Mesenchymal stem cell (in vitro differentiated cells and primary cell): ENCODE data around the gene VARS2.

Experiments used
- DNase-seq: peaks from one replicate; pipeline ENCODE4 v3.0.0-alpha.2; 2013
- H2AFZ ChIP-seq: one replicate; pipeline ENCODE4 v1.6.1; 2013; ENCODE audit warnings: low read depth, mild to moderate bottlenecking, control low read depth, inconsistent platforms, low read length, moderate library complexity
- H2AK5ac ChIP-seq: 2 replicates; pipeline ENCODE4 v1.6.1; 2013; ENCODE audit warnings: low read length, moderate library complexity, mild to moderate bottlenecking, inconsistent platforms; ENCODE audit not compliant: severe bottlenecking
- H2BK120ac ChIP-seq: one replicate; pipeline ENCODE4 v1.6.1; 2013; ENCODE audit warnings: low read depth, mild to moderate bottlenecking, inconsistent platforms, low read length, moderate library complexity
- H2BK12ac ChIP-seq, 2 experiments: one replicate each; pipeline ENCODE4 v1.6.1; 2013; ENCODE audit warnings: inconsistent platforms in 2 of 2, low read length in 2 of 2, mild to moderate bottlenecking in 2 of 2, moderate library complexity in 2 of 2, control low read depth in 1 of 2
- H2BK15ac ChIP-seq: one replicate; pipeline ENCODE4 v1.6.1; 2013; ENCODE audit warnings: mild to moderate bottlenecking, low read depth, inconsistent platforms; ENCODE audit not compliant: poor library complexity, severe bottlenecking
- H2BK5ac ChIP-seq: 2 replicates; pipeline ENCODE4 v1.6.1; 2013; ENCODE audit warnings: low read depth, mild to moderate bottlenecking, low read length, control low read depth, inconsistent platforms; ENCODE audit not compliant: poor library complexity, severe bottlenecking
- H3K14ac ChIP-seq, 2 experiments: one replicate each; pipeline ENCODE4 v1.6.1; 2013; ENCODE audit warnings: inconsistent platforms in 2 of 2, low read length in 2 of 2, control low read depth in 1 of 2, mild to moderate bottlenecking in 1 of 2, moderate library complexity in 1 of 2
- H3K18ac ChIP-seq, 2 experiments: one replicate each; pipeline ENCODE4 v1.6.1; 2013; ENCODE audit warnings: inconsistent platforms in 2 of 2, low read length in 2 of 2, control low read depth in 1 of 2, low read depth in 1 of 2, mild to moderate bottlenecking in 1 of 2
- H3K23ac ChIP-seq, 2 experiments: one replicate each; pipeline ENCODE4 v1.6.1; 2013; ENCODE audit warnings: inconsistent platforms in 2 of 2, low read length in 2 of 2, mild to moderate bottlenecking in 2 of 2, moderate library complexity in 2 of 2, control low read depth in 1 of 2
- H3K27ac ChIP-seq: 2 replicates; pipeline ENCODE4 v1.5.1; 2013; ENCODE audit warnings: mild to moderate bottlenecking, moderate library complexity, low read length, control low read depth, inconsistent platforms; ENCODE audit not compliant: poor library complexity, severe bottlenecking
- H3K27me3 ChIP-seq, 2 experiments: 2 replicates each; pipeline versions ENCODE4 v1.6.1 to v1.7.0; 2013; ENCODE audit warnings: low read length in 2 of 2, mild to moderate bottlenecking in 2 of 2, moderate library complexity in 2 of 2, control low read depth in 1 of 2, inconsistent platforms in 1 of 2; ENCODE audit not compliant: control insufficient read depth in 1 of 2, insufficient read depth in 1 of 2
- H3K36me3 ChIP-seq, 2 experiments: 2 replicates each; pipeline versions ENCODE4 v1.6.1 to v1.7.0; 2013; ENCODE audit warnings: low read length in 2 of 2, control low read depth in 1 of 2, inconsistent platforms in 1 of 2, low read depth in 1 of 2, mild to moderate bottlenecking in 1 of 2; ENCODE audit not compliant: insufficient read depth in 2 of 2, control insufficient read depth in 1 of 2
- H3K4ac ChIP-seq, 2 experiments: one replicate each; pipeline ENCODE4 v1.6.1; 2013; ENCODE audit warnings: inconsistent platforms in 2 of 2, low read length in 2 of 2, mild to moderate bottlenecking in 2 of 2, moderate library complexity in 2 of 2, control low read depth in 1 of 2, low read depth in 1 of 2
- H3K4me1 ChIP-seq: 2 replicates; pipeline ENCODE4 v1.6.1; 2013; ENCODE audit warnings: low read depth, low read length, control low read depth; ENCODE audit not compliant: control insufficient read depth, insufficient read depth
- H3K4me2 ChIP-seq: 2 replicates; pipeline ENCODE4 v1.6.1; 2013; ENCODE audit warnings: low read length, mild to moderate bottlenecking, inconsistent platforms; ENCODE audit not compliant: poor library complexity, severe bottlenecking
- H3K4me3 ChIP-seq, 2 experiments: 2 replicates each; pipeline versions ENCODE4 v1.5.1 to v1.7.0; 2013; ENCODE audit warnings: low read length in 2 of 2, mild to moderate bottlenecking in 2 of 2, control low read depth in 1 of 2, low read depth in 1 of 2; ENCODE audit not compliant: insufficient read depth in 1 of 2
- H3K79me1 ChIP-seq: replicated peaks from 2 replicates; pipeline ENCODE4 v1.6.1; 2013; ENCODE audit warnings: mild to moderate bottlenecking, control low read depth, low read length, inconsistent platforms; ENCODE audit not compliant: poor library complexity, severe bottlenecking
- H3K9ac ChIP-seq: 2 replicates; pipeline ENCODE4 v1.7.0; 2013; ENCODE audit warnings: mild to moderate bottlenecking, low read length, moderate library complexity
- H3K9me3 ChIP-seq: 2 replicates; pipeline ENCODE4 v1.7.0; 2013; ENCODE audit warnings: mild to moderate bottlenecking, low read length; ENCODE audit not compliant: control insufficient read depth
- H4K8ac ChIP-seq: one replicate; pipeline ENCODE4 v1.6.1; 2013; ENCODE audit warnings: inconsistent platforms, mild to moderate bottlenecking, low read length, moderate library complexity
- H4K91ac ChIP-seq: one replicate; pipeline ENCODE4 v1.6.1; 2013; ENCODE audit warnings: mild to moderate bottlenecking, low read length, inconsistent platforms
- WGBS: methylation state at CpG from one replicate; pipeline ENCODE4 v1.1.7; 2013; ENCODE audit warnings: mixed read lengths; 5-methylcytosine and 5-hydroxymethylcytosine counted together

The VARS2 gene

DNA sequence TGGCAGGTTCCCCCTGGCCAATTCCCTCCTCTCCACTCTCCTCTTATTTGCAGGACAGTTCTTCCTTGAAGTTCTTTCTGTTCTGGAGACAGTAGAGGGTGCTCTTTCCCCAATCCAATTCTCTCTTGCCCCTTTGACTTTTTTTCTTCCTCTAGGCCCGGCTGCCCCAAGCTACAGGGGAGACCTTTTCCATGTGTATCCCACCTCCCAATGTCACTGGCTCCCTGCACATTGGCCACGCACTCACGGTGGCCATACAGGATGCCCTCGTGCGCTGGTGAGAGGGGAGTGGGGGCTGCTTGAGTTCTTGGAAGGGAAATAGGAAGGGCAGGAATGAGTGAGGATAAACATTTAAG is 1.5 kb downstream of the VARS2 start:
- WGBS = 26% methylated on average over 5 of the region's 5 CpGs
- H3K27me3 ChIP-seq = no peaks in the 10 kb centered on the region
- peak overlapping the region; percentile 69 for H4K8ac ChIP-seq
- H3K18ac ChIP-seq = no peak overlapping the region
- no peak overlapping the region for H2BK15ac ChIP-seq
- H2AK5ac ChIP-seq = no peak overlapping the region
- H3K27ac ChIP-seq = no peak overlapping the region
- H3K9me3 ChIP-seq = no peaks in the 10 kb centered on the region
- H4K91ac ChIP-seq = no peak overlapping the region
- no peak overlapping the region for H3K4ac ChIP-seq
- H3K14ac ChIP-seq = no peak overlapping the region
- H3K23ac ChIP-seq = no peak overlapping the region
- H3K9ac ChIP-seq = peak overlapping the region; percentile 90
- no peak overlapping the region for H2BK12ac ChIP-seq
- H3K4me3 ChIP-seq = peak overlapping the region in 1 of 2 experiments; percentile 83
- no peak overlapping the region for H2BK120ac ChIP-seq
- DNase-seq = peak; percentile 80
- H3K4me1 ChIP-seq = peaks cover 17% of the 10 kb centered on the region
- H3K79me1 ChIP-seq = peaks cover 19% of the 10 kb centered on the region
- no peak overlapping the region for H3K4me2 ChIP-seq
- no peak overlapping the region for H2BK5ac ChIP-seq
- no peak overlapping the region for H2AFZ ChIP-seq
- H3K36me3 ChIP-seq = peaks cover 58 to 66% of the 10 kb centered on the region in 2 experiments

DNA sequence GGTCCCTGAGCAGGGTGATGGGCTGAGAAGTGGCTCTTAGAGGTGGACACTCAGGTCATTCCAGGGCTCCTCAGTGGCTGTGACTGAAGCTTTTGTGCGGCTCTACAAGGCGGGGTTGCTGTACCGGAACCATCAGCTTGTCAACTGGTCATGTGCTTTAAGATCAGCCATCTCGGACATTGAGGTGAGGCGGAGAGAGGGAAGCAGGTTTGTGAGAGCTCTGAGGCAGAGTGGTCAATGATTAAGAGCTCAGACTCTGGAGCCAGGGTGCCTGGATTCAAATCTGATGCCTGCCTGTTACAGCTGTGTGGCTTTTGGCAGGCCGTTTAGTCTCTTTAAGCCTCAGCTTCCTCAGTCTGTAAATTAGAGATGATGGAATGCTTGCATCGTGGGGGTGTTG is 3.0 kb downstream of the VARS2 start:
- WGBS = 98% methylated on average over 7 of the region's 7 CpGs
- H3K4me3 ChIP-seq = no peak overlapping the region

DNA sequence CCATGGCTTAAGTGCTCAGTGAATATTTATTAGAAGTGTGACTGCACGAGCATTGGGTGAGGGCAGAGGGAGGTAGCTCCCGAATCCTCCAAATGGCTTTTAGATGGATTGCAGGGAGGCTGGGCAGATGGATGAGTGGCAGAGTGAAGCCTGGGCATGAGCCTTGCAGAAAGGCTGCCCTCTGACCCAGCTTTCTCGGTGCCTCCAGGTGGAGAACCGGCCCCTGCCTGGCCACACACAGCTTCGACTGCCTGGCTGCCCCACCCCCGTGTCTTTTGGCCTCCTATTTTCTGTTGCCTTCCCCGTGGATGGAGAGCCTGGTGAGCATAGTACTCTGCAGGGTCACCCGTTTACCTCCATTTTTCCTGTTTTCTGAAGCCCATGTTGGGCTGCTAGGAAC is 3.4 kb downstream of the VARS2 start:
- Histone ChIP-seq H3K9ac (no peak overlapping the region), H3K9me3 (no peaks in the 10 kb centered on the region), H3K4me3 (no peak overlapping the region), H3K27ac (no peak overlapping the region), H3K4me1 (peaks cover 27% of the 10 kb centered on the region), H3K23ac (no peak overlapping the region), H3K14ac (no peak overlapping the region), H3K4me2 (no peak overlapping the region), H4K91ac (no peak overlapping the region), H2BK5ac (no peak overlapping the region), H2AFZ (no peak overlapping the region), H2AK5ac (no peak overlapping the region), H2BK15ac (no peak overlapping the region), H4K8ac (no peak overlapping the region), H3K36me3 (peaks cover 59 to 66% of the 10 kb centered on the region in 2 experiments), H3K18ac (no peak overlapping the region), H2BK12ac (no peak overlapping the region), H3K27me3 (no peaks in the 10 kb centered on the region), H3K79me1 (peaks cover 21% of the 10 kb centered on the region), H2BK120ac (no peak overlapping the region), H3K4ac (no peak overlapping the region)
- DNase-seq = no peak
- 94% methylated on average over 8 of the region's 8 CpGs for WGBS

More for the DNA sequence above, 3.0 kb downstream of the VARS2 start:
- Histone ChIP-seq H3K9me3 (no peaks in the 10 kb centered on the region), H3K36me3 (peaks cover 59 to 66% of the 10 kb centered on the region in 2 experiments), H3K14ac (no peak overlapping the region), H3K23ac (no peak overlapping the region), H3K18ac (no peak overlapping the region), H2BK5ac (no peak overlapping the region), H3K9ac (peak overlapping the region; percentile 30), H3K27ac (no peak overlapping the region), H3K27me3 (no peaks in the 10 kb centered on the region), H3K4me2 (no peak overlapping the region), H2BK15ac (no peak overlapping the region), H2BK120ac (no peak overlapping the region), H2AK5ac (peak overlapping the region; percentile 23), H4K8ac (no peak overlapping the region), H3K79me1 (peaks cover 21% of the 10 kb centered on the region), H3K4me1 (peaks cover 22% of the 10 kb centered on the region), H2BK12ac (no peak overlapping the region), H3K4ac (no peak overlapping the region), H4K91ac (no peak overlapping the region), H2AFZ (no peak overlapping the region)
- DNase-seq = no peak

DNA sequence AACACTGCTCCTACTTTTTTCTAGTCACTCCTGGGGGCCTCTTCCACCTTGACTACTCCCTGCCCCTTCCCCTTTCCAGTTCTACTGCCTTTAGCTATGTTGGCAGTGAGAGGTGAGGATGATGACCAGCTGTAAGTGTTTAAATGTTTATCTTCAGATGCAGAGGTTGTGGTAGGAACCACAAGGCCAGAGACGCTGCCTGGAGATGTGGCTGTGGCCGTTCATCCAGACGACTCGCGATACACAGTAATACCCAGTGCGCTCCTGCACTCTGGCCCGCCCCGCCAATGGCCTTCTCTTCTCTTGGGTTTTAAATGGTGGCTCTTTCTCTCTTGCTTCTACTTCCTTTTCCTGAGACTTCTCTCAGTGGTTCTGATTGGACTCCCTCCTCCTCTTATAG is 4.6 kb downstream of the VARS2 start:
- Histone ChIP-seq H3K4me1 (peaks cover 36% of the 10 kb centered on the region), H2BK5ac (no peak overlapping the region), H3K36me3 (peaks cover 66 to 69% of the 10 kb centered on the region in 2 experiments), H3K9me3 (no peaks in the 10 kb centered on the region), H3K9ac (no peak overlapping the region), H4K91ac (no peak overlapping the region), H3K79me1 (peaks cover 21% of the 10 kb centered on the region), H3K23ac (no peak overlapping the region), H2BK120ac (no peak overlapping the region), H3K4me3 (no peak overlapping the region), H2AFZ (no peak overlapping the region), H2BK12ac (no peak overlapping the region), H2AK5ac (no peak overlapping the region), H3K4ac (no peak overlapping the region), H2BK15ac (no peak overlapping the region), H3K18ac (no peak overlapping the region), H4K8ac (no peak overlapping the region), H3K27me3 (no peaks in the 10 kb centered on the region), H3K4me2 (no peak overlapping the region), H3K14ac (no peak overlapping the region), H3K27ac (no peak overlapping the region)
- no peak for DNase-seq
- 88% methylated on average over 8 of the region's 8 CpGs for WGBS
